Omental fat pad (tissue), 4 donors: ENCODE results near the gene GALNS. TPM values are rescaled to one million over a fixed set of nuclear protein-coding genes. Genes with fewer than 3 reads are reported as not detected.

ENCODE experiments used
- ATAC-seq: fragments of 150-250 bp; one replicate; pipeline ENCODE4 v1.9.1; 2016; ENCODE audit warnings: mild to moderate bottlenecking, moderate library complexity; ENCODE audit not compliant: low FRiP score
- DNase-seq: peaks from one replicate; pipeline ENCODE4 v3.0.0-alpha.2; 2019; ENCODE audit warnings: low spot score
- CTCF ChIP-seq, 3 donors: fragments of 450-650 bp; IDR thresholded peaks; one replicate each; pipeline ENCODE4 v1.5.1; 2016 to 2017; ENCODE audit warnings: antibody characterized with exemption in 3 of 3, mild to moderate bottlenecking in 3 of 3, moderate library complexity in 2 of 3
- total RNA-seq, 4 donors: library from RNA; depleted of rRNA; stranded (reverse); fragments of >200 nt; gene quantifications; one replicate each; pipeline ENCODE4 v1.1.0, GENCODE V29; 2016

GALNS gene
- total RNA-seq, 4 donors from 2014 or later, result 15.0 to 32.0 (median 23.4) TPM

GRCh38 chr16:88838566-88838965 is 18.2 kb downstream of the GALNS start:
- ATAC-seq, result no peak
- TF ChIP-seq CTCF (IDR thresholded peaks at IDR 0.05), result no peak
- no peak for DNase-seq

- DNase-seq, result no peak
- no peak for ATAC-seq
- TF ChIP-seq CTCF (IDR thresholded peaks at IDR 0.05), result no peak
Observed at GRCh38 chr16:88837806-88838205, 18.9 kb downstream of the GALNS start.

GRCh38 chr16:88836791-88837190 is 20.0 kb downstream of the GALNS start:
- ATAC-seq (no peak), DNase-seq (no peak)
- no peak for TF ChIP-seq CTCF (IDR thresholded peaks at IDR 0.05)

GRCh38 chr16:88835818-88836217 is 20.9 kb downstream of the GALNS start:
- no peak for DNase-seq
- no peak for TF ChIP-seq CTCF (IDR thresholded peaks at IDR 0.05)
- no peak for ATAC-seq

GRCh38 chr16:88835383-88835782 is 21.4 kb downstream of the GALNS start:
- TF ChIP-seq CTCF (IDR thresholded peaks at IDR 0.05), result no peak
- ATAC-seq, result no peak

GRCh38 chr16:88834670-88835069 is 22.1 kb downstream of the GALNS start:
- DNase-seq, result no peak
- TF ChIP-seq CTCF (IDR thresholded peaks at IDR 0.05), result no peak
- no peak for ATAC-seq

More at GRCh38 chr16:88835383-88835782, 21.4 kb downstream of the GALNS start:
- DNase-seq, result no peak

GRCh38 chr16:88833086-88833485 is 23.7 kb downstream of the GALNS start:
- ATAC-seq (no peak), DNase-seq (no peak)
- TF ChIP-seq CTCF (IDR thresholded peaks at IDR 0.05), result no peak
